ENCODE measurements around the gene GDF3.

Gene GDF3

GRCh38 chr12:7666595-7666994, 29.0 kb downstream of the GDF3 start:
- TF ChIP-seq CTCF (IDR thresholded peaks at IDR 0.05), result no peak
- Histone ChIP-seq H3K4me1 (ENCODE audit: control insufficient read depth in 1 of 2, insufficient read depth in 1 of 2, low read depth in 1 of 2, low read length in 1 of 2) (no peaks in the 10 kb centered on the region), H3K9me3 (no peaks in the 10 kb centered on the region), H3K27ac (no peak overlapping the region), H3K4me3 (ENCODE audit: low read depth in 1 of 2, low read length in 1 of 2) (no peak overlapping the region), H3K27me3 (no peaks in the 10 kb centered on the region), H3K36me3 (no peaks in the 10 kb centered on the region)

GRCh38 chr12:7661741-7662140, 33.8 kb downstream of the GDF3 start:
- H3K4me3 ChIP-seq (ENCODE audit: low read depth in 1 of 2, low read length in 1 of 2), result no peak overlapping the region
- H3K36me3 ChIP-seq, result no peaks in the 10 kb centered on the region
- peaks cover 9% of the 10 kb centered on the region for H3K27me3 ChIP-seq
- H3K27ac ChIP-seq, result no peak overlapping the region
- H3K4me1 ChIP-seq (ENCODE audit: control insufficient read depth in 1 of 2, insufficient read depth in 1 of 2, low read depth in 1 of 2, low read length in 1 of 2), result no peaks in the 10 kb centered on the region
- TF ChIP-seq CTCF (IDR thresholded peaks at IDR 0.05), result no peak
- H3K9me3 ChIP-seq, result no peaks in the 10 kb centered on the region

GRCh38 chr12:7656121-7656520, 39.5 kb downstream of the GDF3 start:
- Histone ChIP-seq H3K4me1 (ENCODE audit: control insufficient read depth in 1 of 2, insufficient read depth in 1 of 2, low read depth in 1 of 2, low read length in 1 of 2) (no peaks in the 10 kb centered on the region), H3K36me3 (no peaks in the 10 kb centered on the region), H3K27ac (no peak overlapping the region), H3K4me3 (ENCODE audit: low read depth in 1 of 2, low read length in 1 of 2) (no peak overlapping the region), H3K9me3 (no peaks in the 10 kb centered on the region), H3K27me3 (peaks cover 16% of the 10 kb centered on the region)
- TF ChIP-seq CTCF (IDR thresholded peaks at IDR 0.05), result no peak

- no peak overlapping the region for H3K27ac ChIP-seq
- H3K4me3 ChIP-seq (ENCODE audit: low read depth in 1 of 2, low read length in 1 of 2), result no peak overlapping the region
- no peaks in the 10 kb centered on the region for H3K4me1 ChIP-seq (ENCODE audit: control insufficient read depth in 1 of 2, insufficient read depth in 1 of 2, low read depth in 1 of 2, low read length in 1 of 2)
- no peaks in the 10 kb centered on the region for H3K9me3 ChIP-seq
- no peaks in the 10 kb centered on the region for H3K36me3 ChIP-seq
- peaks cover 7% of the 10 kb centered on the region for H3K27me3 ChIP-seq
- TF ChIP-seq CTCF (IDR thresholded peaks at IDR 0.05), result no peak
Measured at GRCh38 chr12:7650091-7650490, 45.5 kb downstream of the GDF3 start.

GRCh38 chr12:7647071-7647470, 48.5 kb downstream of the GDF3 start:
- peaks cover 0 to 3% of the 10 kb centered on the region in 2 experiments for H3K4me1 ChIP-seq (ENCODE audit: control insufficient read depth in 1 of 2, insufficient read depth in 1 of 2, low read depth in 1 of 2, low read length in 1 of 2)
- no peak overlapping the region for H3K4me3 ChIP-seq (ENCODE audit: low read depth in 1 of 2, low read length in 1 of 2)
- no peaks in the 10 kb centered on the region for H3K36me3 ChIP-seq
- TF ChIP-seq CTCF (IDR thresholded peaks at IDR 0.05), result no peak
- no peak overlapping the region for H3K27ac ChIP-seq
- no peaks in the 10 kb centered on the region for H3K27me3 ChIP-seq
- H3K9me3 ChIP-seq, result no peaks in the 10 kb centered on the region

GRCh38 chr12:7646178-7646475, 49.4 kb downstream of the GDF3 start:
- H3K27ac ChIP-seq, result no peak overlapping the region
- TF ChIP-seq CTCF (IDR thresholded peaks at IDR 0.05), result no peak
- H3K4me3 ChIP-seq (ENCODE audit: low read depth in 1 of 2, low read length in 1 of 2), result no peak overlapping the region
- peaks cover under 1% of the 10 kb centered on the region for H3K27me3 ChIP-seq
- no peaks in the 10 kb centered on the region for H3K9me3 ChIP-seq
- H3K4me1 ChIP-seq (ENCODE audit: control insufficient read depth in 1 of 2, insufficient read depth in 1 of 2, low read depth in 1 of 2, low read length in 1 of 2), result peaks cover 0 to 3% of the 10 kb centered on the region in 2 experiments
- no peaks in the 10 kb centered on the region for H3K36me3 ChIP-seq
